GM19239 (cell line): Measurements from ENCODE around the gene LONP2.
"Not testable (repeated sequence)": the region's sequence is repeated elsewhere in the genome, so short reads cannot be mapped to it uniquely, and the experiment has no call there.

Source experiments
- DNase-seq: peaks from one replicate; pipeline ENCODE4 v3.0.0; 2011; ENCODE audit warnings: low spot score; ENCODE audit not compliant: insufficient read length
- FAIRE-seq: peaks from 2 replicates; lab custom pipeline; 2011; peaks lifted over from hg19 to GRCh38; lab: Jason Lieb, UNC

Gene LONP2

GRCh38 chr16:48383009-48383876 lies 139.1 kb downstream of the LONP2 start:
- no peak for FAIRE-seq
- no peak for DNase-seq

GRCh38 chr16:48383877-48384519 lies 139.9 kb downstream of the LONP2 start:
- DNase-seq (no peak), FAIRE-seq (peak; percentile 74)

- FAIRE-seq (no peak), DNase-seq (peak; percentile 71)
Observed at GRCh38 chr16:48384520-48385252, 140.6 kb downstream of the LONP2 start.

GRCh38 chr16:48385253-48386150 lies 141.4 kb downstream of the LONP2 start, which contains the start of gene SIAH1:
Gene SIAH1, minus strand, starts transcription at chr16:48385413. Its CDS starts 22,985 bp downstream, at chr16:48362428.
- FAIRE-seq (peak; percentile 63), DNase-seq (peak; percentile 95)

- DNase-seq (no peak), FAIRE-seq (no peak)
Observed at GRCh38 chr16:48386559-48387312, 142.6 kb downstream of the LONP2 start.

- DNase-seq (no peak), FAIRE-seq (no peak)
Observed at GRCh38 chr16:48392407-48392806, 148.3 kb downstream of the LONP2 start.

GRCh38 chr16:48393485-48394354 lies 149.6 kb downstream of the LONP2 start:
- FAIRE-seq (no peak), DNase-seq (no peak)

- FAIRE-seq (no peak), DNase-seq (no peak)
Observed at GRCh38 chr16:48394355-48394703, 150.2 kb downstream of the LONP2 start.

GRCh38 chr16:48395375-48395774 lies 151.3 kb downstream of the LONP2 start:
- no peak for DNase-seq
- no peak for FAIRE-seq

- not testable (repeated sequence) for DNase-seq, FAIRE-seq
Observed at GRCh38 chr16:48402547-48402946, 158.4 kb downstream of the LONP2 start.

- DNase-seq (no peak), FAIRE-seq (no peak)
Observed at GRCh38 chr16:48405153-48405552, 161.1 kb downstream of the LONP2 start.

- no peak for DNase-seq
- FAIRE-seq: no peak
Observed at GRCh38 chr16:48405907-48406306, 161.8 kb downstream of the LONP2 start.
